ENCODE data around the gene SZRD1.
"Not testable (repeated sequence)": the region's sequence is repeated elsewhere in the genome, so short reads cannot be mapped to it uniquely, and the experiment has no call there.

SZRD1 gene

GRCh38 chr1:16351994-16352841 lies 14.8 kb upstream of the SZRD1 start, which contains the start of gene FBXO42:
Gene FBXO42, minus strand, starts transcription at chr1:16352480. Its CDS starts 37,062 bp downstream, at chr1:16315418.
- no peak for TF ChIP-seq ZFX (IDR thresholded peaks at IDR 0.05; ENCODE audit: borderline replicate concordance)
- peak; percentile 63 for TF ChIP-seq CTCF (IDR thresholded peaks at IDR 0.05)
- peak within 1 kb of the TSS; percentile 75 for H3K27ac ChIP-seq

- no peak for TF ChIP-seq CTCF (IDR thresholded peaks at IDR 0.05)
- TF ChIP-seq ZFX (IDR thresholded peaks at IDR 0.05; ENCODE audit: borderline replicate concordance): no peak
- H3K27ac ChIP-seq: peak overlapping the region; percentile 75
Observed at GRCh38 chr1:16352842-16353535, 14.1 kb upstream of the SZRD1 start.

GRCh38 chr1:16354619-16355018 lies 12.4 kb upstream of the SZRD1 start:
- TF ChIP-seq CTCF (IDR thresholded peaks at IDR 0.05) (no peak), ZFX (IDR thresholded peaks at IDR 0.05; ENCODE audit: borderline replicate concordance) (no peak)
- H3K27ac ChIP-seq: no peak overlapping the region

- TF ChIP-seq CTCF (IDR thresholded peaks at IDR 0.05): no peak
- H3K27ac ChIP-seq: no peak overlapping the region
Observed at GRCh38 chr1:16356867-16357266, 10.2 kb upstream of the SZRD1 start.

- not testable (repeated sequence) for H3K27ac ChIP-seq
Observed at GRCh38 chr1:16365146-16365498, 1.9 kb upstream of the SZRD1 start.

- peak overlapping the region; percentile 88 for H3K27ac ChIP-seq
- TF ChIP-seq CTCF (IDR thresholded peaks at IDR 0.05) (no peak; the same call in 1 of the 2 replicates), ZFX (IDR thresholded peaks at IDR 0.05; ENCODE audit: borderline replicate concordance) (peak; percentile 71; the same call in 1 of the 2 replicates)
Observed at GRCh38 chr1:16367258-16367967, 371 bp downstream of the SZRD1 start.

- H3K27ac ChIP-seq: peak overlapping the region; percentile 88
- no peak for TF ChIP-seq CTCF (IDR thresholded peaks at IDR 0.05)
- no peak for TF ChIP-seq ZFX (IDR thresholded peaks at IDR 0.05; ENCODE audit: borderline replicate concordance)
Observed at GRCh38 chr1:16367968-16368890, 1.2 kb downstream of the SZRD1 start.

Measured in 22Rv1 (cell line).